Activated T-helper 1 cell treated with anti-CD3 and anti-CD28 coated beads, Interleukin-12 subunit alpha, Interleukin-12 subunit beta, Interleukin-2, Interleukin-4 antibody, amounts not matched to agents 30 ng/mL and 10 ng/mL and 1 ng/mL, durations not matched to agents 14 hours and 24 hours and 36 hours (primary cell): Measurements from ENCODE around the gene FNTB. TPM values are rescaled to one million over a fixed set of nuclear protein-coding genes. Genes with fewer than 3 reads are reported as not detected.
"Not testable (repeated sequence)": the region's sequence is repeated elsewhere in the genome, so short reads cannot be mapped to it uniquely, and the experiment has no call there.

Experiments used
- DNase-seq: peaks from one replicate; pipeline ENCODE4 v3.0.0; 2021; ENCODE audit warnings: low spot score
- H3K27ac Mint-ChIP-seq: one replicate; pipeline ENCODE4 v1.8.0; 2021; ENCODE audit warnings: mild to moderate bottlenecking, mixed read lengths
- H3K27me3 Mint-ChIP-seq: one replicate; pipeline ENCODE4 v1.8.0; 2022; ENCODE audit warnings: mild to moderate bottlenecking, moderate library complexity, mixed read lengths; ENCODE audit not compliant: insufficient read depth
- H3K36me3 Mint-ChIP-seq: one replicate; pipeline ENCODE4 v1.8.0; 2021; ENCODE audit warnings: low read depth, mixed read lengths
- H3K4me1 Mint-ChIP-seq: one replicate; pipeline ENCODE4 v1.8.0; 2021; ENCODE audit warnings: low read depth, mixed read lengths
- H3K4me3 Mint-ChIP-seq: one replicate; pipeline ENCODE4 v1.8.0; 2021; ENCODE audit warnings: mild to moderate bottlenecking, moderate library complexity, mixed read lengths
- H3K9me3 Mint-ChIP-seq: one replicate; pipeline ENCODE4 v1.8.0; 2021; ENCODE audit warnings: mixed read lengths
- intact Hi-C: fragments of 100-400 bp; cut with micrococcal nuclease; formaldehyde crosslinking; loops from one replicate; pipeline ENCODE4 v1.15.1; 2024
- total RNA-seq: library from RNA; stranded (reverse); gene quantifications from 2 replicates; pipeline ENCODE4 v1.2.3, GENCODE V29; 2022

Gene FNTB
- total RNA-seq, 1 donor from 2014 or later = 17.8 TPM

DNA sequence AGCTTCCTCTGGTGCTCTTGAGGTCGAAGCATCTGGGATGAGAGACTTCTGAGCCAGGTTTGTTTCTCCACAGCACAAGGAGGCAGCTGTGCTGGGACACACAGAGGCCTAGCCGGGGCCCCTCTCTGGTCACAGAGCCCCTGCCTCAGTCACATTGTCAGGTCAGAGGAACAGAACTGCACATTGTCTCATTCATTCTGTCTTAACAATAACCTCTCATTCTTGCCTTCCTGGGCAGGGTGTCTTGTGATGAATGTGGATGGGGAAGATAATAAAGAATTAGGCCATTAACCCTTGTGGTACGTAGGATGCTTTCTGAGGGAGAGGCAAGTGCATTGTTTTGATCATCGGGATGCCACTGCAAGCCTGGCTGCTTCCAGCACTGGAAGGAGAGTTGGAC is 29.8 kb downstream of the FNTB start:
- Mint-ChIP-seq H3K9me3 (no peaks in the 10 kb centered on the region), H3K27me3 (no peaks in the 10 kb centered on the region), H3K27ac (no peak overlapping the region), H3K4me3 (no peak overlapping the region), H3K4me1 (no peaks in the 10 kb centered on the region), H3K36me3 (peaks cover 14% of the 10 kb centered on the region)
- DNase-seq = no peak
- intact Hi-C loops = no loop called here

DNA sequence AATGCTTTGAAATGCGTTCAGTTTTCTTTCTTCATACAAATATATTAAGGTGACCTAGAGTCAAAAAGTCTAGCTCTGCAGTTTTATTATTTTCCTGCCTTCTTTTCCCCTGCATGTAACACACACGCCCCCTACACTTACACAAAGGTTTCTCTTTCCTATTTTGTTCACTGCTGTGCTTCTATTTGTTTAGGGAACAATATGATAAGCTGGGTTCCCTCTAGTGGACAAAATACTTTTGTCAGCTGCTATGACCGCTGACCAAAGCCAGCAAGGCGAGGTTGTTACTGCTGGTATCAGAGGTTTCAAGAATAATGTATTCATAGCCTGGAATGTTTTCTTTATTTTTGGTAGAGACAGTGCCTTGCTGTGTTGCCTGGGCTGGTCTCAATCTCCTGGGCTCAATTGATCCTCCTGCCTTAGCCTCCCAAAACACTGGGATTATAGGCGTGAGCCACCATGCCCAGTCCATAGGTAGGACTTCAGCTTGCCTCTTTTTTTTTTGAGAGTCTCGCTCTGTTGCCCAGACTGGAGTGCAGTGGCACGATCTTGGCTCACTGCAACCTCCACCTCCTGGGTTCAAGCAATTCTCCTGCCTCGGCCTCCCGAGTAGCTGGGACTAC is 33.4 kb downstream of the FNTB start:
- Mint-ChIP-seq H3K9me3 (no peaks in the 10 kb centered on the region), H3K27ac (no peak overlapping the region), H3K4me1 (no peaks in the 10 kb centered on the region), H3K27me3 (no peaks in the 10 kb centered on the region), H3K36me3 (peaks cover 7% of the 10 kb centered on the region), H3K4me3 (no peak overlapping the region)
- intact Hi-C loops = loop anchor here (1.0 kb wide), 1 partner anchor 33 kb away; no protein-coding TSS in a partner anchor
- DNase-seq = no peak

DNA sequence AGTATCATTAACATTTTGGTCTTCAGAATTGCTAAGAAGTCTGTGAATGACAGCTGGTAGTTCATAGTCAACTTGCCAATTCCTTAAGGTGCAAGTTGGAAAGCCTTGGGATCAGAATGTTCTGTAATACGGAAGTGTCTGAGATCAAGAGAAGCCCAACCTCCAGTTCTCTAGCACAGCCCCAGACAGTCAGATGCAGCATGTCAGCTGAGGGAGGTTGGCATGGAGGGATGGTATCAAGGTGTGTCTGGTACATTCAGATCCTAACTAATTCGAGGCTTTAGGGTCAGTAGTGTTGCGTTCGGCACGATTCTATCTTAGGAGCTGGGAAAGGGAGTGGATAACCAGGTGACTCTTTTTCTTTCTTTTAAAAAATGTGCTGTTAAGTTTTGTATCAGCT is 38.3 kb downstream of the FNTB start:
- intact Hi-C loops = no loop called here
- Mint-ChIP-seq H3K27me3 (no peaks in the 10 kb centered on the region), H3K4me3 (no peak overlapping the region), H3K36me3 (peaks cover 2% of the 10 kb centered on the region), H3K27ac (no peak overlapping the region), H3K4me1 (no peaks in the 10 kb centered on the region), H3K9me3 (no peaks in the 10 kb centered on the region)
- DNase-seq = no peak

DNA sequence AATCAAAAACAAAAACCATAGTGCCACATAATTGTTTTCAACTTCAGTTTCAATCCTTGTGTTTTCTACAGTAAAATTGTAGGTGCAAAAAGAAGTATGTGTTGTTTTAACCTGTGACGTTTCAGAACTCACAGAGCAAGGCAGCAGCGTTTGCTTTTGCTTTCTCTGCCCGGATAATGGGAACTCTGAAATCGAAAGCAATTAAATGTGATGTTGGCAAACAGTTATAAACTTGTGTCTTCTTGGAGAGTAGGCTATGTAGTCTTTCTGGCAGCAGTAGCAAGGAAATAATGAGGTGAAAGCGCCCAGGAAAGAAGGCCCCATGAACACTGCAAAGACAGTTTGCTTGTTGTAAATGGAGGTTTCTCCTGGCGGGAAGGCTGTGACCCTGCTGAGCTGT is 39.1 kb downstream of the FNTB start:
- no peak overlapping the region for H3K4me3 Mint-ChIP-seq
- intact Hi-C loops = no loop called here
- no peaks in the 10 kb centered on the region for H3K9me3 Mint-ChIP-seq
- DNase-seq = no peak
- no peaks in the 10 kb centered on the region for H3K27me3 Mint-ChIP-seq
- peaks cover 2% of the 10 kb centered on the region for H3K36me3 Mint-ChIP-seq
- no peaks in the 10 kb centered on the region for H3K4me1 Mint-ChIP-seq
- H3K27ac Mint-ChIP-seq = no peak overlapping the region

DNA sequence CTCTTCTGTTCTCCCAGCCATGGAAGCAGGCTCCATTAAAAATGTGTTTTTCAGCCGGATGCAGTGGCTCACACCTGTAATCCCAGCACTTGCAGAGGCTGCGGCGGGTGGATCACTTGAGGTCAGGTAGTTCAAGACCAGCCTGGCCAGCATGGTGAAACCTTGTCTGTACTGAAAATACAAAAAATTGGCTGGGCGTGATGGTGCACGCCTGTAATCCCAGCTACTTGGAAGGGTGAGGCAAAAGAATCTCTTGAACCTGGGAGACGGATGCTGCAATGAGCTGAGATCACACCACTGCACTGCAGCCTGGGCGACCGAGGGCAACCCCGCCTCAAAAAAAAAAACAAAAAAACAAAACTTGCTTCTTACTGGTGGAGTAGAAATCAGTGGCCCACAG is 39.8 kb downstream of the FNTB start:
- no peak for DNase-seq
- Mint-ChIP-seq H3K9me3 (no peaks in the 10 kb centered on the region), H3K4me3 (no peak overlapping the region), H3K4me1 (no peaks in the 10 kb centered on the region), H3K27me3 (no peaks in the 10 kb centered on the region), H3K27ac (no peak overlapping the region), H3K36me3 (peaks cover 4% of the 10 kb centered on the region)
- intact Hi-C loops = no loop called here

DNA sequence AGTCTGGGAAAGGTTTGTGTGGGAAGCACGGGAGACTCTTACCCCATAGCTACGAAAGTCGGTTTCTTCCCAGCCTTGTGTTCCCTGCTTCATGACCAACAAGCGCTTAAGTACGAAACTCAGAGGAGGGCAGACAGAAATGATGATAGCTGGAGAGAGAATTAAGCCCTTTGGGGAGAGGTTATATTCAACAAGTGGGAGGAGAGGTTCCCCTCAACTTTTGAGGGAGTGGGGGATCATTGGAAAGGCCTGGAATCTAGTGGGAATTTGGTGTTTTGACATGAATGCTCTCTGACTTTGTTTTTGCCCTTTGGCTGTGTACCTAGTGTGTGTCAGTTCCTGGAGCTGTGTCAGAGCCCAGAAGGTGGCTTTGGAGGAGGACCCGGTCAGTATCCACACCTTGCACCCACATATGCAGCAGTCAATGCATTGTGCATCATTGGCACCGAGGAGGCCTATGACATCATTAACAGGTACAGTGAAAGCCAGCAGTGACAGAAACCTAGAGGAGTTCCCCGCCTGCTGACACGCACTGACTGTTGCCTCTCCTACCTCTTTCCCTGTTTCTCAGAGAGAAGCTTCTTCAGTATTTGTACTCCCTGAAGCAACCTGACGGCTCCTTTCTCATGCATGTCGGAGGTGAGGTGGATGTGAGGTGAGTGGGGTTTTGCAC is 40.6 kb downstream of the FNTB start:
- Mint-ChIP-seq H3K27me3 (no peaks in the 10 kb centered on the region), H3K9me3 (no peaks in the 10 kb centered on the region)

DNA sequence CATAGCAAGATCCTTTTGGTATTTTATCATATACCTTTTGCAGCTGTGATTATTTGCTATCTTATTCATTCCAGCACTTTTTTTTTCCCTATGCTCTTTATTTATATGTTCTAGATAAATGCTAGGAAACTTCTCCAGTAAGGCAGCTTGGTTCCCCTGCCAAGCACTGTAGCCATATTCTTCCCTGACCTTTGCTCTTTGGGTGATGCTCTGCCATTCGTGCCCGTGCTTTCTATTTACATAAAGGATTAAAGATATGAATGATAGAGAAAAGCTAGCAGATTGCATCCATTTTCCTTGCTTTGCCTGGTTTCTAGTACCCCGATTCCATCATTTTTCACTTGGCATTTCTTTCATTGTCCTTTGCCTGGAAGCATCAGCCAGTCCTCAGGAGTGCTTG is 42.2 kb downstream of the FNTB start:
- H3K4me3 Mint-ChIP-seq = no peak overlapping the region
- no peaks in the 10 kb centered on the region for H3K4me1 Mint-ChIP-seq
- DNase-seq = no peak
- no peaks in the 10 kb centered on the region for H3K27me3 Mint-ChIP-seq
- H3K9me3 Mint-ChIP-seq = no peaks in the 10 kb centered on the region
- no peak overlapping the region for H3K27ac Mint-ChIP-seq
- H3K36me3 Mint-ChIP-seq = peaks cover 15% of the 10 kb centered on the region
- intact Hi-C loops = no loop called here

More for the DNA sequence above, 40.6 kb downstream of the FNTB start:
- no peak for DNase-seq
- H3K36me3 Mint-ChIP-seq = peaks cover 9% of the 10 kb centered on the region
- no peak overlapping the region for H3K4me3 Mint-ChIP-seq
- H3K27ac Mint-ChIP-seq = no peak overlapping the region
- no peaks in the 10 kb centered on the region for H3K4me1 Mint-ChIP-seq
- intact Hi-C loops = no loop called here

DNA sequence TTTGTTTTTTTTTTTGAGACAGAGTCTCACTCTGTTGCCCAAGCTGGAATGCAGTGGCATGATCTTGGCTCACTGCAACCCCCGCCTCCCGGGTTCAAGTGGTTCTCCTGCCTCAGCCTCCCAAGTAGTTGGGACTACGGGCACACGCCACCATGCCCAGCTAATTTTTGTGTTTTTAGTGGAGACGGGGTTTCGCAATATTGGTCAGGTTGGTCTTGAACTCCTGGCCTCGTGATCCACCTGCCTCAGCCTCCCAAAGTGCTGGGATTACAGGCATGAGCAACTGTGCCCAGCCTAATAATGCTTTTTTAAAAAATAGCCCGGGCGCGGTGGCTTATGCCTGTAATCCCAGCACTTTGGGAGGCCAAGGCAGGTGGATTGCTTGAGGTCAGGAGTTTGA is 44.6 kb downstream of the FNTB start:
- H3K27me3 Mint-ChIP-seq, H3K4me3 Mint-ChIP-seq, H3K4me1 Mint-ChIP-seq, H3K27ac Mint-ChIP-seq, DNase-seq, intact Hi-C loops, H3K9me3 Mint-ChIP-seq: not testable (repeated sequence)
- peaks cover 16% of the 10 kb centered on the region for H3K36me3 Mint-ChIP-seq

DNA sequence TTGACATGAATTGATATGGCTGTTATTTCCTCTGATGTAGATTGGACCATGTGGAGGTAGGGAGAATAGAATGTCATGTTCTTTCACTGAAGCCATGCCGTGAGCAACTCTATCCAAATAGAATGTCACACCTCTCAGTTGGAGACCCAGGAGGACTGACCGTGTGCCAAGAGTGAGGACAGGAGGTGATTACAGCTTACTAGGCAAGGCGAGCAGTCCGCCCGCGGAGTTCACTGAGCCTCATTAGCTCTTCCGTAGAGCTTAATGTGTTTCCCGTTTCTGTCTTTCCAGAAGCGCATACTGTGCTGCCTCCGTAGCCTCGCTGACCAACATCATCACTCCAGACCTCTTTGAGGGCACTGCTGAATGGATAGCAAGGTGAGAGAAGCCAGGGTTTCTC is 45.6 kb downstream of the FNTB start:
- H3K36me3 Mint-ChIP-seq = peaks cover 16% of the 10 kb centered on the region
- H3K27me3 Mint-ChIP-seq = no peaks in the 10 kb centered on the region
- H3K9me3 Mint-ChIP-seq = no peaks in the 10 kb centered on the region
- H3K4me1 Mint-ChIP-seq = no peaks in the 10 kb centered on the region
- H3K4me3 Mint-ChIP-seq = no peak overlapping the region
- no peak for DNase-seq
- no peak overlapping the region for H3K27ac Mint-ChIP-seq
- intact Hi-C loops = no loop called here

DNA sequence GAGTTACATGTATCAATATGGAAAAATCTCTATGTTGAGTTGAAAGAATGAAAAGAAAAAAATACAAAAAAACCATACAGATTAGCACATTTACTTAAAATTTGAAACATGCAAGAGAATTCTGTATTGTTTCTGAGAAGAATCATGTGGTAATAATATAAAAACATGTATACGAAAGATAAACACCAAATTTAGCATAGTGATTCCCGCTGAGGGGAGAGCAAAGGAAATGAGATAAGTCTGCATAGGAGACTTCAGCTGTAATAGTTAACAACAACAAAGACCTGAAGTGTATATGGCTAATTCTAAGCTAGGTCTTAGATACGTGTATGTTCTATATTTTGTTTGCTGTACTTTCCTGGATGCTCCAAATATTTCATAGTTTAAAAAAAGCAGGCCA is 46.5 kb downstream of the FNTB start:
- Mint-ChIP-seq H3K27me3 (no peaks in the 10 kb centered on the region), H3K36me3 (peaks cover 16% of the 10 kb centered on the region), H3K9me3 (no peaks in the 10 kb centered on the region), H3K4me1 (no peaks in the 10 kb centered on the region), H3K27ac (no peak overlapping the region), H3K4me3 (no peak overlapping the region)
- DNase-seq = no peak
- intact Hi-C loops = no loop called here

DNA sequence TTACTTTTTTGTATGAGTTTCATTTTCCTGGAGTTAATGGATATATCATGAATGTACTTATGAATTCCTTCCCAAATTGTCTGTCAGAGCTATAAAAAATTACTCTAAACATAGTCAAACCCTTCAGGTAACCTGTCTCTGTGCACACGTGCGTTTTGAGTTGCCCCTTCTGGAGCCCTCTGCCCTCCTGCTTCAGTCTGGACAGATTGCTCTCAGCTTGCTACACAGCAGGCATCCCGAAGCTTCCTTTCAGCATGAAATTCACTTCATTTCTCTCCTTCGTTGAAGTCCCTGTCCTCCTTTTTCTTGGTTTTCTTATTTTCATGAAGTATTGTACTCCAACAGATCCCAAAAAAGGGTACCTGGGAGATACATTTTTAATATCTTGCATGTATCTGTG is 47.3 kb downstream of the FNTB start:
- intact Hi-C loops = no loop called here
- Mint-ChIP-seq H3K36me3 (peaks cover 21% of the 10 kb centered on the region), H3K27me3 (no peaks in the 10 kb centered on the region), H3K9me3 (no peaks in the 10 kb centered on the region), H3K4me1 (no peaks in the 10 kb centered on the region), H3K27ac (no peak overlapping the region), H3K4me3 (no peak overlapping the region)
- no peak for DNase-seq

DNA sequence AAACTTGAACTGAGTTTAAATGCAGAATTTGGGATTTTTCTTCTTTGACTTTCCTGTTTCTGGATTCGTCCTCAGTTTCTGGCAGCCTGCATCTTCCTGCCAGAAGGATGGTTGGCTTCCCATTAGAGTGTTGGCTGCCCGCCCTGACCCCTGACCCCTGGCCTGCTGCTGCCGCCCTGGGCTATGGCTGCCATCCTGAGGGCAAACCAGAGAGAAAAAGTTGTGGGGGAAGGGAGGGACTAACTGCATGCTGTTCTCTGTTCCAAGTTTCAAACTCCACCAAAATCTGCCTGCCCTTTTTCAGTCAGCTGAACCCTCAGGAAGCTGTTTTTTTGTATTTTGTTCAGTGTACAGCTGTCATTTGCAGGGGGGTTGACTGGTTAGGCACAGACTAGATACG is 48.4 kb downstream of the FNTB start:
- H3K36me3 Mint-ChIP-seq = peaks cover 22% of the 10 kb centered on the region
- H3K27me3 Mint-ChIP-seq = no peaks in the 10 kb centered on the region
- no peak overlapping the region for H3K27ac Mint-ChIP-seq
- intact Hi-C loops = no loop called here
- H3K4me3 Mint-ChIP-seq = no peak overlapping the region
- no peak for DNase-seq
- H3K4me1 Mint-ChIP-seq = no peaks in the 10 kb centered on the region
- no peaks in the 10 kb centered on the region for H3K9me3 Mint-ChIP-seq

DNA sequence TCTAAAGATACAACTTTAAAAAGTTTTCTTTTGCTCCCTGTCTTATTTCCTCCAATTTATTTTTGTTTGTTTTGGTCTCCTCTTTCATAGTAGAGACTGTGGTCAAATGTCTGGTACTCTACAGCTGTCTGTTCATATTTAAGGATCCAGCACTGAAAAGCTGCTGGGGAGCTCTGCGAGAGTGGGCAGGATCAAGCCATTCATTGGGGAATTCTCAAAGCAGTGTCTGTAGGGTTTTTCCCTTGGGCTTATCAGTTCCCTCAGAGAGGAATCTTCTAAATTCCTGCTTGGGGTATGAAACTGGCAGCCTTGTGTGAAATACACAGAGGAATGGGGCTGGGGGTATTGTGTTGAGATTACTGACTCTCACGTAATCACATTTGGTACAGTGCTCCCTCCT is 52.3 kb downstream of the FNTB start:
- intact Hi-C loops = no loop called here
- H3K9me3 Mint-ChIP-seq = no peaks in the 10 kb centered on the region
- peak overlapping the region; percentile 18 for H3K27ac Mint-ChIP-seq
- H3K36me3 Mint-ChIP-seq = peaks cover 21% of the 10 kb centered on the region
- no peak for DNase-seq
- H3K4me1 Mint-ChIP-seq = no peaks in the 10 kb centered on the region
- no peak overlapping the region for H3K4me3 Mint-ChIP-seq
- no peaks in the 10 kb centered on the region for H3K27me3 Mint-ChIP-seq
